SW 1271 (cell line): ENCODE measurements around the gene ARL4A.
"Not testable (repeated sequence)": the region's sequence is repeated elsewhere in the genome, so short reads cannot be mapped to it uniquely, and the experiment has no call there.

Source experiments
- DNase-seq, 2 experiments: peaks; one replicate each; lab custom pipeline; 2025; lab: John Stamatoyannopoulos, UW

The ARL4A gene

GRCh38 chr7:12670000-12670729 is 17.3 kb upstream of the ARL4A start:
- DNase-seq: no peak

GRCh38 chr7:12670743-12671520 is 16.5 kb upstream of the ARL4A start:
- DNase-seq: no peak

- not testable (repeated sequence) for DNase-seq
Observed at GRCh38 chr7:12673436-12673835, 14.0 kb upstream of the ARL4A start.

GRCh38 chr7:12674053-12674452 is 13.4 kb upstream of the ARL4A start:
- DNase-seq: no peak

GRCh38 chr7:12674861-12675260 is 12.6 kb upstream of the ARL4A start:
- peak in 1 of 2 experiments; percentile 45 for DNase-seq

- peak in 1 of 2 experiments; percentile 43 for DNase-seq
Observed at GRCh38 chr7:12683678-12684585, 3.5 kb upstream of the ARL4A start.

- no peak for DNase-seq
Observed at GRCh38 chr7:12684733-12685132, 2.7 kb upstream of the ARL4A start.

- DNase-seq: no peak
Observed at GRCh38 chr7:12685550-12685949, 1.9 kb upstream of the ARL4A start.

- peak; percentile 95 to 98 for DNase-seq
Observed at GRCh38 chr7:12686234-12686890, 1.1 kb upstream of the ARL4A start.

- DNase-seq: no peak
Observed at GRCh38 chr7:12687718-12688171, 312 bp downstream of the ARL4A start.

GRCh38 chr7:12688485-12689170 is 1.2 kb downstream of the ARL4A start:
- DNase-seq: not testable (repeated sequence)

GRCh38 chr7:12689451-12689850 is 2.0 kb downstream of the ARL4A start:
- no peak for DNase-seq

- no peak for DNase-seq
Observed at GRCh38 chr7:12690041-12690878, 2.8 kb downstream of the ARL4A start.

- not testable (repeated sequence) for DNase-seq
Observed at GRCh38 chr7:12691388-12691787, 4.0 kb downstream of the ARL4A start.

GRCh38 chr7:12692035-12692434 is 4.6 kb downstream of the ARL4A start:
- DNase-seq: no peak

GRCh38 chr7:12692479-12693259 is 5.2 kb downstream of the ARL4A start:
- DNase-seq: no peak

- no peak for DNase-seq
Observed at GRCh38 chr7:12694817-12695216, 7.4 kb downstream of the ARL4A start.

GRCh38 chr7:12695965-12696364 is 8.5 kb downstream of the ARL4A start:
- DNase-seq: no peak

GRCh38 chr7:12699299-12699698 is 11.9 kb downstream of the ARL4A start:
- DNase-seq: no peak
